DLD1 (cell line): ENCODE measurements around the gene ACHE.

Experiments
- in situ Hi-C: cut with HindIII; loops from 2 replicates; pipeline ENCODE4 v1.10.0; 2017; ENCODE audit warnings: low sequenced_read_pairs

ACHE gene

DNA sequence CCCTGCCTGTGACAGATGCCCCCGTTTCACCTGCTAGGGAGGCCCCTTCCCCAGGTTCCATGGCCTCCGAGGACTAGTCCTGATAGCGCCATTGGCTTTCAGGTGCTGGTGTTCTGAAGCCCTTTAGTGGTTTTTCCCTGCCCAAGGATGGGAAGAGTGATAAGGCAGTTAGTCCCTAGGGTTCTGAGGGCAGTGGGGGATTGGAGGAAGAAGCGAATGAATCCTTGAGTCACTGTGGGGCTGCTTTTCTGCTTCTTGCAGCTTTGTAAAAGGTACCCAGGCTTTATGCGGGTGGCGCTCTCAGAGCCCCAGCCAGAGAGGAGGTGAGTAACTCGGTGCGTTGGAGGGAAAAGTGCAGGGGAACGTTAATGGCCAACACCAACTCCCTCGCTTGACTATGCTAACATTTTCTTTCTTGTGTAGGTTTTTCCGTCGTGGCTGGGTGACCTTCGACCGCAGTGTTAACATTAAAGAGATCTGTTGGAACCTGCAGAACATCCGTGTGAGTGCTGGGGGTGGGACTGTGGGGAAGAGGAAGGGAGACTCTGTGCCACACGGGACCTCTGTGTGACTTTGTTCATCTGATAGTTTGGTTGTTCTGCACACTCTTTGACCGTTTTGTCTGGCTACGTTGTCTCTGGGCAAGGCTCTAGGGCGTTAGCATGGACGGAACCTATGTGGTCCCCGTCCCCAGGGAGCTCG, 10.1 kb downstream of the ACHE start:
- in situ Hi-C loops = loop anchor here (10.0 kb wide), 1 partner anchor 169 kb away; no protein-coding TSS in a partner anchor

- in situ Hi-C loops = loop anchor here (10.0 kb wide), 1 partner anchor 170 kb away; no protein-coding TSS in a partner anchor
Observed at GRCh38 chr7:100884736-100885439, 10.8 kb downstream of the ACHE start.

GRCh38 chr7:100882785-100883526, 12.7 kb downstream of the ACHE start:
- in situ Hi-C loops = loop anchor here (10.0 kb wide), 1 partner anchor 172 kb away; no protein-coding TSS in a partner anchor

- in situ Hi-C loops = loop anchor here (10.0 kb wide), 1 partner anchor 173 kb away; no protein-coding TSS in a partner anchor
Observed at GRCh38 chr7:100882201-100882600, 13.5 kb downstream of the ACHE start.

- in situ Hi-C loops = loop anchor here (10.0 kb wide), 1 partner anchor 174 kb away; no protein-coding TSS in a partner anchor
Observed at GRCh38 chr7:100881136-100881535, 14.6 kb downstream of the ACHE start.

DNA sequence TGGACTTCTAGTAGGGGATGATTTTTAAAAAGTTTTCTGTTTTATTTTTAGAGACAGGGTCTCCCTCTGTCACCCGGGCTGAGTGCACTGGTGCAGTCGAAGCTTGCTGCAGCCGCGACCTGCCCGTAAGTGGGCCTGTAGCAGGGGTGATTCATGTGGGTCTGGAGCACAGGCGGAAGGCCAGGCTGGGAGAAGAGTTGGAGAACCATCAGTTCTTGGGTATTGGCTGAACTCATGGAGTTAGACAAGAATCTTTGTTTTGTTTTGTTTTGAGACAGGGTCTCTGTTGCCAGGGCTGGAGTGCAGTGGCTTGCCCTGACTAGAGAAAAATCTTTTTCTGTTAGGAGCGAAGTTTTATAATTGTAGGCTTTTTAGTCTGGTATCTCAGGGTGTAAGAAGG, 15.0 kb downstream of the ACHE start:
- in situ Hi-C loops = loop anchor here (10.0 kb wide), 1 partner anchor 174 kb away; no protein-coding TSS in a partner anchor

DNA sequence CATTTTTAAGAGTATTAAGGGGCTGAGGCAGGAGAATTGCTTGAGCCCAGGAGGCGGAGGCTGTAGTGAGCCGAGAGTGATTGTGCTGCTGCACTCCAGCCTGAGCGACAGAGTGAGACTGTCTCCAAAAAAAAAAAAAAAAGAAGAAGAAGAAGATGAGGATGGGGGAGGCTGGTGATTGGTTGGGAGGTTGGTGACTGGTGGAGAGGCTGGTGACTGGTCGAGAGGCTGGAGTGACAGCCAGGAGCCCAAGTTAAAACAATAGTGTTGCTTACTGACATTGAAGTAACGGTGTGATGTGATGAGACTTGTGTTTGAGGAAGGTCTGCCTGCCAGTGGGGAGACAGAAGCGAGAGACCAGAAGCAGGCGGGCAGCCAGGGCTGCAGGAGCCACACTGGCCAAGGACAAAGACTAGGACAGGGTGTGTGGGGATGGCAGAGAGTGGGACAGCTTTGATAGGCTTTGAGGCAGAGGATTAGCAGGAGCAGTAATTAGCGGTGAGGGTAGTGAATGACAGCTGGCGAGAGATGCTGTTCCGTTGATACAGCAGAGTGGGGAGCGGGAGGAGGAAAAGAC, 15.9 kb downstream of the ACHE start:
- in situ Hi-C loops = loop anchor here (10.0 kb wide), 1 partner anchor 175 kb away; no protein-coding TSS in a partner anchor

- in situ Hi-C loops = no loop called here
Observed at GRCh38 chr7:100878685-100879084, 17.0 kb downstream of the ACHE start.

GRCh38 chr7:100878013-100878412, 17.7 kb downstream of the ACHE start:
- in situ Hi-C loops = no loop called here

GRCh38 chr7:100875356-100875751, 20.3 kb downstream of the ACHE start:
- in situ Hi-C loops = no loop called here

DNA sequence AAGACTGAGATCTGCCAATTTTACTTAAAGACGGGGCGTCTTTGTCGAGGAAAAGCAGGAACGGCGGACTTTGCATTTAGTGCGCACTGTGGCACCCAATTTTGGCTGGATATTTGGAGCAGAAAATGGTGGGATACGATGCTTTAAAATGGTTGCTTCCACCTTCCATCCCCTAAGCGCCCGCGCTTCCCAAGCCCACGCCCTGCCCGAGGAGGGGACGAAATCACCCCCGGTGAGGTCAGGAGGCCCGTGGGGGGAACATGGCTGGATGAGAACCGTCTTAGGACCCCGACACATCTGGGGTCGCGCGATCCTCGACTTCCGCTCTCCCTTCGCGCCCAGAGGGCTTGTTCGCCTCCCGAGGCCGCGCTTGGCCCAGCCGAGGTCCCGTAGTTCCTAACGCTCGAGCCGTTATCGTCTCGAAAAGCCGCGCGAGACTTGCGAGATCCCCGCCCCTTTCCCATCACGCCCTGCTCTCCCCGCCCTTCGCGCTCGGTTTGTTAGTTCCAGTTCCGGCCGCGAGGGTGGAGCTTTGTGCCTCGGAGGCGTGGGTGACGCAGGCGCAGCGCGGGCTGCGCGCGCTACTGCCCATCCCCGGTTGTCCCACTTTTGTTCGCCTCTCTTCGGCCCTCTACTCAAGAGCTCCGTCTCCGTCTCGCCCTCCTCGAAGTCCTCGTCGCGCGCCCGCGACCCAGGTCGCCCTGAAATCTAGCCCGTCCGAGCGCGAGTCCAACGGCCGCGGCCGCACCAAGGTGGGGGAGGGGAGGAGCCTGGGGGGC, 20.9 kb downstream of the ACHE start, which contains the start of gene SRRT:
Gene SRRT (plus strand): TSS at position 527 of the 779 bp plus-strand sequence. CDS start 488 bp downstream, outside the sequence.
- in situ Hi-C loops = no loop called here

DNA sequence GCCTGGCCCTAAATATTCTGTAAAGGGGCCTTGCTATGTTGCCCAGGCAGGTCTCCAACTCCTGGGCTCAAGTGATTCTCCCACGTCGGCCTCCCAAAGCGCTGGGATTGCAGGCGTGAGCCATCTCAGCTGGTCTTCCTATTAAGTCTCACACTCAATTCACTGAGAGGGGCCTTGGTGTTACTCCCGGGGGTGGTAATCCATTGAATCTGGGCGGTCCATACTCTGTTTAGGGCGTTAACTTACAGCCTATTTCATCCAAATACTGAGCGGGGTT, 21.4 kb downstream of the ACHE start:
- in situ Hi-C loops = no loop called here

- in situ Hi-C loops = no loop called here
Observed at GRCh38 chr7:100873599-100874299, 21.9 kb downstream of the ACHE start.

- in situ Hi-C loops = no loop called here
Observed at GRCh38 chr7:100867776-100868485, 27.8 kb downstream of the ACHE start.

GRCh38 chr7:100867040-100867775, 28.5 kb downstream of the ACHE start, which contains the start of gene TRIP6:
Gene TRIP6 (plus strand): TSS chr7:100867387. CDS start chr7:100867498, 111 bp downstream.
- in situ Hi-C loops = no loop called here

DNA sequence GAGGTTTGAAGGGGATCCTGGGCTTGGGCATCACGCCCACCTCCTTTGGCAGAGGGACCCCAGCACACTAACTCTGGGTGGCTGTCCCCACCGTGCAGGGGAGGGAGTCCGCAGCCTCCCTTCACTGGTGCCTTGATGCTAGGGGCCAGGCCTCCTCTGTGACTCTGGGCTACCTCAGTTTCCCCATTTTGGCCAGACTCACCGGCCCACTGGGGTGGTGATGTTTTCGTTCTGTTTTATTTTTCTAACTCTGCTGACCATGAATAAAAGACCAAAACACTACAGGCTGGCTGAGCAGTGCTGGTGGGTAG, 29.0 kb downstream of the ACHE start:
- in situ Hi-C loops = no loop called here

GRCh38 chr7:100865938-100866728, 29.6 kb downstream of the ACHE start:
- in situ Hi-C loops = no loop called here
